ENCODE results near the gene CD28.

- no peak for TF ChIP-seq POLR2A (IDR thresholded peaks at IDR 0.05; ENCODE audit: low read depth, low read length)
- TF ChIP-seq CTCF (IDR thresholded peaks at IDR 0.05; ENCODE audit: extremely low read depth in 1 of 2, insufficient read depth in 1 of 2, low read depth in 1 of 2, low read length in 2 of 2): no peak
- TF ChIP-seq POLR2AphosphoS5 (IDR thresholded peaks at IDR 0.05; ENCODE audit: insufficient read depth, low read depth, low read length): no peak
These were observed 15.3 kb upstream of the CD28 start for GRCh38 chr2:203691149-203691548.
